Measurements from ENCODE around the gene CABP7.

Gene CABP7

GRCh38 chr22:29726106-29726505, 6.3 kb downstream of the CABP7 start:
- no peak for DNase-seq

DNA sequence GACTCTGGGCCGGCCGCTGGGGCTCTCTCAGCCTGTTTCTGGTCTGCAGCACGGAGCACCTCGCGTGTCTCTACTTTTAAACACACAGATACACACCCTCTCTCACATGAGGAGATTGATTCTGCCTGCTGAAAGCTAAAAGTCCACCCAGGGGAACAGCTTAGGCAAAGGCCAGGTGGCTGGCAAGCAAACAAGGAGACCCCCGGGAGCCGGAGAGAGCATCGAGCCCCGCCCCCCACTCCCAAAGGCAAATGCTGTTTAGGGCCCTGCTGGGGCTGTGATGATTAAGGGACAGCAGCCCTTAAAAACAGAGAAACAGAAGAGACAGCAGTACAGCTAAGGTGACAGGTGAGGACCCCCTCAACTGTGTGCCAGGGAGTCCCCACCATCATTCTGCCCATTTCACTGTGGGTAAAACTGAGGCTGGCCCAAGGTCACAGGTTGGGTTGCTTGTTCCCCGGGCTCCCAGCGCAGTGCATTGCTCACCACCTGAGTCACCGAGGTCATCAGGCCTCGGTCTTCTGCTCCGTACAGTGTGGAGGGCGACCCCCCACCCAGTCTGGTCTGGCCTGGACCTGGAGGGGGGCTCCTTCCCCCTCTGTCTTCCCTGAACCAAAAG, 6.8 kb downstream of the CABP7 start:
- DNase-seq: peak; percentile 47

DNA sequence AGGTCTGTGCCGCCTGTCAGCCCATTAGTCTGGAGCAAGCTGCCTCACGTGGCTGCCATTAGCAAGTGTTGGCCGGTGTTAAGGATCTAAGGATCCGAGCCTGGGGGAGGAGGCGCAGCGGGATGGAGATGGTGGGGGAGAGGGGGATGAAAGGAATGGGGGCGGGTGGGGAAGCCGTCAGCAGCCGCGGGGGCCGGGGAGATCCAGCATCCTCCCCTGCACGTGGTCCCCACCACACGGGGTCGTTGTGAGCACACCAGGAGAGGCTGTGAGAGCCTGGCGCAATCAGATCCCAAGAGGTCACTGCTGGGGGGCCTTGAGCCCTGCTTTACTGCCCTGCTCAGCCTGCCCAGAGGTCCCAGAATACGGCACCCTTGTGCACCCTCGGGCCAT, 7.3 kb downstream of the CABP7 start:
- DNase-seq: peak; percentile 73

DNA sequence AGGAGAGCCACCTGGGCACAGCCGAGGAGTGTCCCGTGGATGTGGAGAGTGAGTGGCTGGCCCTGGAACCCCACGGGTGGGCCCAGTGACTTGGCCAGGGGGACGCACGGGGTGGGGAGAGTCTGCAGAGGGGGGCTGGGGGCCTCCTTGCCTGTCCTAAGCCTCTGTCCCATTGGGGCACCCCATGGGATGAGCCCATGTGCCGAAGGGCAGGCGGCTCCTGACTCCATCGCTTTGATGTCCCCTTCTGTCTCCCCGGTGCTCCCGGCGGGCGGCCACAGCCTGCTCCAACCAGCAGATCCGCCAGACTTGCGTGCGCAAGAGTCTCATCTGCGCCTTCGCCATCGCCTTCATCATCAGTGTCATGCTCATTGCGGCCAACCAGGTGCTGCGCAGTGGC, 9.4 kb downstream of the CABP7 start:
- DNase-seq: no peak

DNA sequence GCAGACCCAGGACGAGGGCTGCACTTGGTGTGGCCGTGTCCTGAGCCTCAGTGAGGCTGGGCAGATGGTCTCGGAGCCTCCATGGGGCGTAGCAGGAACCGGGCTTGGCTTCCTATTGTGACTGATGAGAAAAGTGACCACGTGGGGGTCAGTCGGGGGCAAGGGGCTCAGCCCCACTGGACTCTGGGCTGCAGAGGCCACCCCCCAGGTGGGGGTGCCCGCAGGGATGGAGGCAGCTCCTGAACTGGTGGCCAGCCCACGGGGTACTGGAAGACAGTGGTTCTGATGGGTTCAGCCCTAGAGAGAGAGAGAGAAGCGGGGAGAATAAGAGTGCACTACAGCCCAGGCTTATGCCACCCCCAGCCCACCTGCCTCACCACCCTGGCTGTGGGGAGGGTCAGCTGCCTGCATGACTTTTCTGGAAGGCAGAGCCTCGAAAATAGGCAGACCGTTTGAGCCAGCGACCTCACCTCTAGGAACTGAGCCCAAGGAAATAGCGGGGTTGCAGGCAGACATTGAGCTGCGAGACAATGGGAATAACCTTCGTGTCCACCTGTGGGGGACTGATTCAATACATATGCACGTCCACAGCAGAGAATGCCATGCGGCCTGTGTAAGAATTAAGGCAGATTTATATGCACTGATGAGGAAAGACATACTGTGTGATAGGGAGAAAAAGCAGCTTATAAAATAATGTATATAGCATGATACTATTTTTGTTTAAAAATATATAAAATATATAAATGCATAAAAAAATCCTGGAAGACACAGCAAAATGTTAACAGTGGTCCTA, 11.5 kb downstream of the CABP7 start:
- DNase-seq: no peak

DNA sequence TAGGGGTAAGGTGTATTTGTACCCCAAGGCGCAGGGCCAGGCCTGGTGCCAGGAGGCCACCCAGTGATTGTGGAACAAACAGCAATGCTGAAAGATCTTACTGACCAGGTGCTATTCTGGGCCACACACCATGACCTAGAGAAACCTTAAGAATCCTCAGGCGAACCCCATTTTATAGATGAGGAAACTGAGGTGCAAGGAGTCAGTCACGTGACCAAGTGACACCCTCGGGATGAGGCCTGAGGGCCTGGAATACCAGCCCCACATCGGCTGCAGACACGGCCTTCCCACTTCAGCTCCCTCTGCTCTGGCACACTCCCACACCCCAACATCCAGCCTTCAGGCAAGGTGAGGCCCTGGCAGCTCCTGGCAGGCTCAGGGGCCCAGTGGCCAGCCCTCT, 13.1 kb downstream of the CABP7 start:
- DNase-seq: no peak

DNA sequence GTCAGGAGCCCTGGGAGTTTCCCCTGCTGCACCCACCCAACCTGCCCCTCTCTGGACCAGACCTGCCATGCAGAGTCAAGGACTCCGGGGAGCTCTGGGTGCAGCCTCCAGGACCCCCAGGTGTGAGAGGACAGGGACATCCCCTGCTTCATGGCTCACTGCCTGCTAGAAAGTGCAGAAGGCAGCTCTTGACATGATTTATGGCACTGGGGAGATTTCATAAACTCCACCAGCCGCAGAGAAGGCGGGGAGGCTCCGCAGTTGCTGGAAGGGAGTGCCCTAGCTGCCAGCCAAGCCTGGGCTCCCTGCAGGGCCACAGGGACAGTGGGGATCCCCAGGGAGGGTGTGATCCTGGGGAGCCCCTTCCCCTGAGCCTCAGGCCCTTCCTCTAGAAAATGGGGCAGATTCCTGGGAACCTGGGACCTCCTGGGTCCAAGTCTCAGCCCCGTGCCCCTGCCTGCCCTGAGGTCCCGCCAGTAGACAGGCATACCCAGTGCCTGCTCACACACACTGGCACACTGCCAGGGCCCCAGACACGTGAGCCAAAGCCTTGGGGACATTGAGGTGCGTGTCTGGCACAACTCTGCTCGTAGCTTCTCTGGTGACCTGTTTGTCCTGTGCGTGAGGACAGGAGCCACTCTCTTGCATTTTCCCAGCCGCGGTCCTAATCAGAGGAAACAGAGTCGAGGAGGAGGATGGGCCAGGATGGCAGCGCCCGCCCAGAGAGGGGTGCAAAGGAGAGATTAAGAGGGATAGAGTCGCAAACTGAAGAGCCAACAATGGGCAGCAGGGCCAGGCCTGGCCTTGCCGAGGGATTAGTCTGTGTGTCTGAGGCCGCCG, 13.8 kb downstream of the CABP7 start:
- no peak for DNase-seq

DNA sequence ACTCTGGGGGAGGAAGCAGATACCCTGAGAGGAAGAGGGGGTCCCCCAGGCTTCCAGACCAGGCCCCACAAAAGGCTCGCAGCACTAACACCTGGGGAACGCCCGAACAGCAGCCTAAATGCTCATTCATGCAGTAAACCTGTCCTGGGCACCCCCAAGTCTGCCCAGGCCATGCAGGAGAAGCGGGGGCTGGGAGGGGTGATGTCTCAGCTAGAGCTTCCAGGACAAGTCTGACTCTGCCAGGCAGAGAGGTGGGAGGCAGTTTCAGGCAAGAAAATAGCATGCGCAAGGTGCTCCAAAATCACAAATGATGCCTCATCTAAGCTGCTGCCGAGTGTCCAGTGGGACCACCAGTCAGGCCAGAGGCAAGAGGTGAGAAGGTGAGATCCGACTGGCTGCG, 14.6 kb downstream of the CABP7 start:
- DNase-seq: no peak

GRCh38 chr22:29734838-29735237, 15.0 kb downstream of the CABP7 start:
- DNase-seq: no peak

- DNase-seq: no peak
These were observed 15.6 kb downstream of the CABP7 start for GRCh38 chr22:29735416-29735815.

- no peak for DNase-seq
These were observed 17.7 kb downstream of the CABP7 start for GRCh38 chr22:29737251-29738117.

DNA sequence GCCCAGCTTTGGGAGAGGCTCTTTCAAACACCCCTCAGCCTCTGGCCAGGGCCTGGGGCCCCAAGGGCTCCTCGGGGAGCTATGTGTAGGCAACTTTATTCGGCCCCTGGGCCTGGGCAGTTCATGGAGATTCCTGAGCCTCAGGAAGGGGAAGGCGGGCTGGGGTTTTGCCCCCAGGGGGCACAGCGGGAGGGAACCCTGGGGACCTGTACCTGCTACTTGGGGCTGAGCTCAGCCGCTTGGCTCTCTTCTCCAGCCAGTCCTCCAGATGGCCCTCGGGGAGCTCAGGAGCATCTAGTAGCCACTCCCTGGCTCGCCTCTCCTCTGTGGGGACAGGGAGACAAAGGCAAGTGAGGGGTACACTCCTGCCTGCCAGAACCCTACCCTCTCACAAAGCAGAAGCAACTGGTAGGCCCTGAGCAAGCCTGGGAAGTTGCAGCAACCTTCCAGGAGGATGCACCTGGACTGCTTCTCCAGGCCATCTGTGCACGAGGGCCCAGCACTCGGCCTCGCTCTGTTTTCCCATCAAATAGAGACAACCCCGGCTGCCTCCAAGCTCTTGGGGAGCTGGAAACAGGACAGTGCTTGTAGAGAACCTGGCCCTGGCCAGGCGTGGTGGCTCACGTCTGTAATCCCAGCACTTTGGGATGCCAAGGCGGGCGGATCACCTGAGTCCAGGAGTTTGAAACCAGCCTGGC, 18.5 kb downstream of the CABP7 start:
- DNase-seq: no peak

DNA sequence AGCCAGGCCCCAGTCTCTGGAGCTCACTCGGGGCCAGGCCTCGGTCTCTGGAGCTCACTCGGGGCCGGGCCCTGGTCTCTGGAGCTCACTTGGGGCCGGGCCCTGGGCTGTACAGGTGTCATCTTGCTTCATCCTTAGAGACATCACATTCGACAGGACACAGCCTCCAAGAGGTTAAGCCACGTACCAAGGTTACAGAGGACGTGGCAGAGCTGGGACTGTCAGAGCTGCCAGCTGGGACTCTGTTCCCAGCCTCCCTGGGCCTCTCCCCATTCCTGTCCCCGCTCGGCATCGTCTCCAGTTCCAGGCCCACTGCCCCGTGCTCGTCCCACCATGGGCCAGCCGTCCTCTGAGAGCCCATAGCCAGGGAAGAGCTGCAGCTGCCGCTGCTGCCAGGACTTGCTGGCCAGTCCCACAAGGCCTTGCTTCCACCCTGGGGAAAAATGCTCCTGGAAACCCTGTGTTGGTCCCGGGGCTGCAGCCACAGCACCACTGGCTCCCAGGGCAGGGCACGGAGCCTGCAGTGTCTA, 19.6 kb downstream of the CABP7 start:
- no peak for DNase-seq

DNA sequence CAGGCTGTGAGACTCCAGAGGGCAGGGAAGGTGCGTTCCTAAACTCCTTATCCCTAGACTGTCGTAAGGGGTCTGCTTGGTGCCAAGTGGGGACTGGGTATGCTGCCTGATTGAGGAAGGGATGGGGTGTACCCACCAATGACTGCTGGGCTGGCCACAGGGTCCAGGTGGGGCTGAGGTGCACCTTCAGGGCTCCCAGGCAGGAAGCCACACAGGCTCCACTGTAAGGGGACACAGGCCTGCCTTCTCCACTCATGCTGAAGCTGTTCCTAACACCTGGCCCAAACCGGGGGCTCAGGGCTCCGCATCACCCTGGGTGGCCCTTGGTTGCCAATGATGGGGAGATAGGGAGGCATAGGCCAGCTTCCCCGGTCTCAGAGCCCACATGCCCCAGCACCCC, 20.4 kb downstream of the CABP7 start:
- no peak for DNase-seq

GRCh38 chr22:29741926-29742325, 22.1 kb downstream of the CABP7 start:
- DNase-seq: no peak

DNA sequence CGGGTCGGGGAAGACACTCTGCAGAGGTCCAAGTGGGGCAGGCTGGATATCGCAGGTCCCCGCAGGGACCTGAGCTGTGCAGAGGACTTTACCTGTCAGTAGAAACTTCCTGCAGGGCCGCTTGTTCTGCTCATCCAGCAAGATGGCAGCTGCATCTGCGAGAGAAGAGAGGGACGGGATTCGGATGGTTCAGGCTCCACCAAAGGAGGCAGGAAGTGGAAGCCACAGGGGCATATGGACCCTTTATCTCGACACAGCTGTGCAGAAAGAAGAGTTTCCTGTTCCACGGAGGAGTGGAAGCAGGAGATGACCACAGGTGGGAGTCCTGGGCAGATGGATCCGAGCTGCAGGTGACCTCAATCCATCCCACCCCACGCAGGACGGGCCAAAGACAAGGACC, 22.5 kb downstream of the CABP7 start:
- no peak for DNase-seq

DNA sequence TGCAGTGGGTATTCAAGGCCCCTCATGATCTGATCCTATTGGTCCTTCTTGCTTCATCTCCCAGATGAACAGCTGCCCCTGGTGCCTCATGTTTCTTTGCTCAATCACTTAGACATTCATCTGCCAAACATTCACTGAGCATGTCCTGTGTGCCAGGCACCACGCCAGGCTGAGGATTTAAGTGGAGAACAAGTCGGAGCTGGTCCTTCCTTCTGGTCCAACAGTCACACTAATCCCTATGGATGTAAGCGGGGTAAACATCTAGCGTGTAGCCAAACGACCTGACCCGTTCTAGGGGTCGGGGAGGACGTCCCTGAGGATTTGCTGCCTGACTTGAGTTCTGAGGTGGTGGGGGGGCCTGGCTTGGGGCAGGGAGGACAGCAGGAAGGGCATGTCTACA, 25.1 kb downstream of the CABP7 start:
- DNase-seq: peak; percentile 84

DNA sequence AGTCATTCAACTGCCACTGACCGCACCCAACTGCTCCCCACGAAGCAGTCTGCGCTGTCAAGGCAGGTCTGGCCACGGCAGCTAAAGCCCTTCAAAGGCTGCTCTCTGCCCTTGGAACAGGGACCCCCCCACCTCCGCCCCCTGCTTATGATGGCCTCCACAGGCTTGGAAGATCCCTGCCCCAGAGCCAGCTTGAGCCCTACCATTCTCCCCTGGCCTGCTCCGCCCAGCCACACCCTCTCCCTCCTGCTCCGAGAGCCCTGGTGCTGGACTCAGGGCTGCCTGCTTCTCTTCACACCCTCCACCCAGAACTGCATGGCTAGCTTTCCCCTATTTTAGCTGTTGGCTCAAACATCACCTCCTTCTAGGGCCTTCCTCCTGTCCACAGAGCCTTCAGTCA, 28.0 kb downstream of the CABP7 start:
- DNase-seq: no peak

DNA sequence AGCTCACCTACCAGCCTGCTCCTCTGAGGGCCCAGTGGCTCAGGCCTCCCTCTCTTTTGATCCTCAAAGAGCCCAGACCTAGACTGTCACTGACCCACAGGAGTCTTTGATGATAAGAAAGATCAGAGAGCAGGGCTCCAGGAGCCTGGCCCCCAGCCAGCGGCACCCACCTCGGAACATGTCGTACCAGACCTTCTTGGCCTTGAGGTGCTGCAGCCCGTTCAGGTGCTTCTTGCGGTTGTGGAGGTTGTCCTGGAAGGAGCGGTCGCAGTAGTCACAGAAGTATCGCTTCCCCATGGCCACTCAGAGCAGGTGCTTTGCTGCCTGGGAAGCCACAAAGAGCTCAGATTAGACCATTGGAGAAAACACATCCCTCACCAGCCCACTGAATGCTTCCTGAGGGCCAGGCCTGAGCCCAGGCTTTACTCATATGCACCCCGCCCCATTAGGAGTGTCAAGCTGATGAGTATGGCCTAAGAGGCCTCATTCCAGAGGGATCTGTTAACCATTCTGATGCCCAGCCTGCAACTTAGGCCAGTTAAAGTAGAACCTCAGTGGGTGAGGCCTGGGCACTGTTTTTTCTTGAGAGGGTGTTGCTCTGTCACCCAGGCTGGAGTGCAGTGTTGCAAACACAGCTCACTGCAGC, 28.6 kb downstream of the CABP7 start:
- DNase-seq: no peak

DNA sequence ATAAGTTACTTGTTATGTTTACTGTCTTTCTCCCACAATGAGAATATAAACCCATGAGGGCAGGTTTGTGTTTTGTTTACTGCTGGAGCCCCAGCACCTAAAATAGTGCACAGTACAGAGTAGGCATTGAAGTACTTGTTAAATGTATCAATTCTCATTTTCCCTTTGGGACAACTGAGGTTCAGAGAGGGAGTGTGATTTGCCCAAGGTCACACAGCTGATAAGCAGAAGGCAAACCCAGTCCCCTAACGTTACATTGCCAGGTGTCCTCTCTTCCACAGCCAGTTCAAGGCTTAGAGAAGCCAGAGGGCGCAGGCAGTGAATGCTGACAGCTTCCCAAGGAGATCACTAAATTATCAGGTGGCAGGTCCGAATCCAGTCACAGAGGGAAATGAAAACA, 30.2 kb downstream of the CABP7 start:
- no peak for DNase-seq

Data from eye (tissue), 1 donor.